MM.1S (cell line): ENCODE results near the gene DPH2.

Experiments used
- CTCF ChIP-seq: fragments of 300-600 bp; sonication (generic); IDR thresholded peaks from 2 replicates; pipeline ENCODE4 v1.5.1; 2016; ENCODE audit warnings: antibody characterized with exemption, low read length, mixed read lengths
- EZH2 ChIP-seq: fragments of 300-600 bp; sonication (generic); optimal IDR thresholded peaks from 2 replicates; pipeline ENCODE3; 2017; ENCODE audit warnings: low read depth, mild to moderate bottlenecking, antibody characterized with exemption, low read length, mixed read lengths
- EZH2phosphoT487 ChIP-seq: fragments of 300-600 bp; sonication (generic); IDR thresholded peaks from 2 replicates; pipeline ENCODE4 v1.6.1; 2018; ENCODE audit warnings: antibody characterized with exemption, low read length

- TF ChIP-seq CTCF = no peak
- TF ChIP-seq EZH2 = no peak
- no peak for TF ChIP-seq EZH2phosphoT487
Observed at GRCh38 chr1:43962324-43962723, 7.5 kb upstream of the DPH2 start.
